HG03025 (cell line): ENCODE data around the gene SDR39U1.
"Not testable (repeated sequence)": the region's sequence is repeated elsewhere in the genome, so short reads cannot be mapped to it uniquely, and the experiment has no call there.

Experiments used
- ATAC-seq: cut with Tn5 transposase; IDR thresholded peaks from one replicate; pipeline ENCODE4 v1.9.1; 2021; ENCODE audit warnings: mild to moderate bottlenecking, moderate library complexity; ENCODE audit not compliant: unreplicated experiment, low FRiP score

SDR39U1 gene

GRCh38 chr14:24442240-24443052, at the start of gene SDR39U1:
Gene SDR39U1, minus strand, starts transcription at chr14:24442776. Its CDS starts 7 bp downstream, at chr14:24442769.
- ATAC-seq, result peak; percentile 86

GRCh38 chr14:24491586-24492408, 49.2 kb upstream of the SDR39U1 start:
- ATAC-seq, result not testable (repeated sequence)

GRCh38 chr14:24483604-24484252, 41.2 kb upstream of the SDR39U1 start:
- no peak for ATAC-seq

GRCh38 chr14:24482699-24483303, 40.2 kb upstream of the SDR39U1 start:
- ATAC-seq, result not testable (repeated sequence)

- ATAC-seq, result no peak
Observed at GRCh38 chr14:24481622-24482324, 39.2 kb upstream of the SDR39U1 start.

GRCh38 chr14:24479999-24480398, 37.4 kb upstream of the SDR39U1 start:
- ATAC-seq, result not testable (repeated sequence)

- no peak for ATAC-seq
Observed at GRCh38 chr14:24475261-24475660, 32.7 kb upstream of the SDR39U1 start.

- no peak for ATAC-seq
Observed at GRCh38 chr14:24473211-24473610, 30.6 kb upstream of the SDR39U1 start.

GRCh38 chr14:24470450-24470849, 27.9 kb upstream of the SDR39U1 start:
- ATAC-seq, result not testable (repeated sequence)

- no peak for ATAC-seq
Observed at GRCh38 chr14:24465805-24466204, 23.2 kb upstream of the SDR39U1 start.

- no peak for ATAC-seq
Observed at GRCh38 chr14:24465368-24465767, 22.8 kb upstream of the SDR39U1 start.

GRCh38 chr14:24463884-24464785, 21.6 kb upstream of the SDR39U1 start:
- no peak for ATAC-seq

- ATAC-seq, result peak; percentile 73
Observed at GRCh38 chr14:24463017-24463883, 20.7 kb upstream of the SDR39U1 start.

GRCh38 chr14:24461336-24461735, 18.8 kb upstream of the SDR39U1 start:
- no peak for ATAC-seq

- no peak for ATAC-seq
Observed at GRCh38 chr14:24459331-24459730, 16.8 kb upstream of the SDR39U1 start.

GRCh38 chr14:24458736-24459135, 16.2 kb upstream of the SDR39U1 start:
- ATAC-seq, result no peak

GRCh38 chr14:24456980-24457379, 14.4 kb upstream of the SDR39U1 start:
- ATAC-seq, result no peak

GRCh38 chr14:24450828-24451227, 8.3 kb upstream of the SDR39U1 start:
- ATAC-seq, result not testable (repeated sequence)
